Endodermal cell (in vitro differentiated cells): Measurements from ENCODE around the gene TRIM3. TPM values are rescaled to one million over a fixed set of nuclear protein-coding genes. Genes with fewer than 3 reads are reported as not detected.

Source experiments
- DNase-seq: peaks from one replicate; pipeline ENCODE4 v3.0.0-alpha.2; 2017
- H3K27ac ChIP-seq: 2 replicates; pipeline ENCODE4 v1.5.1; 2013; ENCODE audit warnings: mild to moderate bottlenecking, low read depth, low read length, moderate library complexity
- H3K27me3 ChIP-seq: 2 replicates; pipeline ENCODE4 v1.6.1; 2013; ENCODE audit warnings: mild to moderate bottlenecking, low read length, moderate library complexity; ENCODE audit not compliant: insufficient read depth, control insufficient read depth, poor library complexity, severe bottlenecking
- H3K36me3 ChIP-seq: 2 replicates; pipeline ENCODE4 v1.7.0; 2013; ENCODE audit warnings: mild to moderate bottlenecking, low read length, moderate library complexity; ENCODE audit not compliant: control insufficient read depth, insufficient read depth
- H3K4me1 ChIP-seq: one replicate; pipeline ENCODE4 v1.7.0; 2013; ENCODE audit warnings: low read length; ENCODE audit not compliant: control insufficient read depth, insufficient read depth
- H3K4me3 ChIP-seq: 2 replicates; pipeline ENCODE4 v1.5.1; 2013; ENCODE audit warnings: mild to moderate bottlenecking, low read length, moderate library complexity
- H3K9ac ChIP-seq: 2 replicates; pipeline ENCODE4 v1.6.1; 2013; ENCODE audit warnings: mild to moderate bottlenecking, low read length, moderate library complexity; ENCODE audit not compliant: poor library complexity, severe bottlenecking; ENCODE audit errors: extremely low read depth
- H3K9me3 ChIP-seq: 2 replicates; pipeline ENCODE4 v1.6.1; 2013; ENCODE audit warnings: mild to moderate bottlenecking, low read length, moderate library complexity; ENCODE audit not compliant: control insufficient read depth
- H3K27ac Mint-ChIP-seq: 2 replicates; pipeline ENCODE4 v1.8.0; 2020; ENCODE audit warnings: mixed read lengths
- H3K27me3 Mint-ChIP-seq: 2 replicates; pipeline ENCODE4 v1.8.0; 2021; ENCODE audit warnings: mild to moderate bottlenecking, mixed read lengths; ENCODE audit not compliant: insufficient read depth
- H3K36me3 Mint-ChIP-seq: 2 replicates; pipeline ENCODE4 v1.8.0; 2020; ENCODE audit warnings: low read depth, mixed read lengths
- H3K4me1 Mint-ChIP-seq: 2 replicates; pipeline ENCODE4 v1.8.0; 2020; ENCODE audit warnings: mixed read lengths
- H3K4me3 Mint-ChIP-seq: 2 replicates; pipeline ENCODE4 v1.8.0; 2020; ENCODE audit warnings: mild to moderate bottlenecking, moderate library complexity, mixed read lengths
- H3K9me3 Mint-ChIP-seq: 2 replicates; pipeline ENCODE4 v1.8.0; 2020; ENCODE audit warnings: mild to moderate bottlenecking, mixed read lengths
- WGBS, 2 experiments: methylation state at CpG; one replicate each; pipeline versions ENCODE4 v1.1.5 to v1.1.7; 2013; ENCODE audit warnings: missing lambda C conversion rate in 2 of 2, mixed read lengths in 1 of 2; ENCODE audit not compliant: insufficient coverage in 1 of 2, insufficient read length in 1 of 2; 5-methylcytosine and 5-hydroxymethylcytosine counted together
- total RNA-seq, 2 donors: library from RNA; stranded (reverse); fragmentation: NEBNext Ultra II Directional in 1 of 2; extraction: Animal tissue kit (Norgen Biotek cat#: 25700) in 1 of 2; gene quantifications; 2 replicates in 1 of 2; 3 replicates in 1 of 2; pipeline ENCODE4 v1.2.1, GENCODE V29; 2021
- TF ChIP-seq, protein P1 (sequence below): fragments of 200-600 bp; sonication (generic); conservative IDR thresholded peaks from 2 replicates; pipeline ENCODE4 v1.5.0; 2021; ENCODE audit warnings: antibody characterized with exemption, mild to moderate bottlenecking

The TRIM3 gene
- total RNA-seq, 2 donors from 2014 or later, result 13.0 to 18.0 TPM

DNA sequence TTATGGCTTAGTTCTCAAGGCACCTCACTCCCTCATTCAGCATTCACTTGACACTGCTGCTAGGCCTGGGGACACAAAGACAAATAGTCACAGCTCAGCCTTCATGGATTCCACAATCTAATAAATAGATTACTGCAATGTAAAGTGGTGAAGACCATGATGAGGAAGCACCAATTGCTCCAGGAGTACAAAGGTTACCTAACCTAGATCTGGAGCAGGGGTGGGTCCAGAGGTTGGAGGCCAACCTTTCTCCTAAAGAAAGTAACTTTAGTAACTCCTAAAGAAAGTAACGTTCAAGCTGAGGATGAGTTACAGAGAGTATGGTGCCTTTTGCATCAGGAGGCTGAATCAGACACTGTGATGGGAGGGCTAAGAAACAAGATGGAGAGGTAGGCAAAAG lies 4.1 kb downstream of the TRIM3 start:
- Histone ChIP-seq H3K36me3 (no peaks in the 10 kb centered on the region), H3K9me3 (no peaks in the 10 kb centered on the region), H3K4me3 (no peak overlapping the region), H3K27me3 (no peaks in the 10 kb centered on the region), H3K27ac (no peak overlapping the region), H3K4me1 (peaks cover under 1% of the 10 kb centered on the region), H3K9ac (no peak overlapping the region)
- Mint-ChIP-seq H3K27me3 (peaks cover 6% of the 10 kb centered on the region), H3K27ac (no peak overlapping the region), H3K9me3 (no peaks in the 10 kb centered on the region), H3K4me3 (no peak overlapping the region), H3K36me3 (no peaks in the 10 kb centered on the region), H3K4me1 (peaks cover 6% of the 10 kb centered on the region)
- 90 to 94% methylated on average over 1 of the region's 1 CpG for whole genome bisulfite sequencing, 2 experiments
- DNase-seq, result no peak
- TF ChIP-seq, protein P1, sequence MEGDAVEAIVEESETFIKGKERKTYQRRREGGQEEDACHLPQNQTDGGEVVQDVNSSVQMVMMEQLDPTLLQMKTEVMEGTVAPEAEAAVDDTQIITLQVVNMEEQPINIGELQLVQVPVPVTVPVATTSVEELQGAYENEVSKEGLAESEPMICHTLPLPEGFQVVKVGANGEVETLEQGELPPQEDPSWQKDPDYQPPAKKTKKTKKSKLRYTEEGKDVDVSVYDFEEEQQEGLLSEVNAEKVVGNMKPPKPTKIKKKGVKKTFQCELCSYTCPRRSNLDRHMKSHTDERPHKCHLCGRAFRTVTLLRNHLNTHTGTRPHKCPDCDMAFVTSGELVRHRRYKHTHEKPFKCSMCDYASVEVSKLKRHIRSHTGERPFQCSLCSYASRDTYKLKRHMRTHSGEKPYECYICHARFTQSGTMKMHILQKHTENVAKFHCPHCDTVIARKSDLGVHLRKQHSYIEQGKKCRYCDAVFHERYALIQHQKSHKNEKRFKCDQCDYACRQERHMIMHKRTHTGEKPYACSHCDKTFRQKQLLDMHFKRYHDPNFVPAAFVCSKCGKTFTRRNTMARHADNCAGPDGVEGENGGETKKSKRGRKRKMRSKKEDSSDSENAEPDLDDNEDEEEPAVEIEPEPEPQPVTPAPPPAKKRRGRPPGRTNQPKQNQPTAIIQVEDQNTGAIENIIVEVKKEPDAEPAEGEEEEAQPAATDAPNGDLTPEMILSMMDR, result no peak

DNA sequence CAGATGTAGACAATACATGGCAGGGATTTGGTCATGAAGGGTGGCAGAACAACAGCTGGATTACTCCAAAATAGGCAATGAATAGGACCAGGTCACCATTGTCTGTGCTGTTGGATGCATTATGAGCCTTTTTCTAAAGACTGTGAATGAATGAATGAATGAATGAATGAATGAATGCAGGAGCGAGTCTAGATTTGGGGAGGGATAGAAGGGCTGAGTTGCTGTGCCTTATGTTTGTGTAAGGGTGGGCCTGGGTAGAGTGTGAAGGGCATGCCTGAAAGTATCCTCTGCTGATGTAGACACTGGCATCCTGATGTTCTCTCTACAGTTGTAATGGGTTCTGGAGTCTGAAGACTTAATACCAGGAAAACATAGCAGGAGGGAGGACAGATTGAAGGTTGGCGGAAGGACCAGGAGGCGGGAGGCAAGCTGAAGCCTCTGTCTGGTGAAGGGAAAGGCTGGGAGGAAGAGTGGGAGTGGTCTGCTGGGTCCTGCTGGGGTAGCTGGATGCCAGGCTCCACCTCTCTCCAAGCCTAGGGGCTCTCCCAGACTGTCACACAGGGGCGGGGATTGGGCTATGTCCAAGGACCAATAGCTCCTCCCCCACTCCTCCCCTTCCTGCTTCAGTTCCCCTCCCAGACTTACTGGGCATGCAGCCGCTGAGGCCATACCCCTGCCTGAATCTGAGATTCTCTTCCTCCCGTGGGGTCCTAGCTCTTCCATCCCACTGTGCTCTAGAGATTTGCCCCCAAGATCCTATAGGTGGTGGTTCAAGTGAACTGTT lies 4.8 kb downstream of the TRIM3 start:
- Histone ChIP-seq H3K27ac (no peak overlapping the region), H3K4me1 (no peaks in the 10 kb centered on the region), H3K36me3 (no peaks in the 10 kb centered on the region), H3K9me3 (no peaks in the 10 kb centered on the region), H3K4me3 (no peak overlapping the region), H3K27me3 (no peaks in the 10 kb centered on the region), H3K9ac (no peak overlapping the region)
- 24 to 63% methylated on average over 4 to 6 of the region's 6 CpGs for WGBS, 2 experiments
- Mint-ChIP-seq H3K27ac (no peak overlapping the region), H3K36me3 (peaks cover under 1% of the 10 kb centered on the region), H3K4me3 (no peak overlapping the region), H3K27me3 (peaks cover 6% of the 10 kb centered on the region), H3K4me1 (peaks cover 2% of the 10 kb centered on the region), H3K9me3 (no peaks in the 10 kb centered on the region)
- TF ChIP-seq, protein P1, result no peak
- peak; percentile 98 for DNase-seq

DNA sequence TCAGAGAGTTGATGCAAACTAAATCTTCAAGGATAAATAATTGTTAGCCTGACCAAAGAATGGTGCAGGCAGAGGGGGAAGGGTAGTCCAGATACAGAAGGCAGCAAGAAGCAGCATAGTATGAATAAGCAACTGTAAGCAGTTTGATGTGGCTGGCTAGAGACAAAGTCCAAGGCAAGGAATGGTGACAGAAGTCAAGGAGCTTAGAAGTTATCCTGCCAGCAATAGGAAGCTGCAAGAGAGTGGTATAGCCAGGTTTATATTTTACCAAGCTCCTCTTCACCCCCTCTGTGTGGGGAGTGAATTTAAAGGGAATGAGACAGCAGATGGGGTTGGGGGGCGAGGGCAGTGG lies 14.7 kb downstream of the TRIM3 start:
- Histone ChIP-seq H3K9ac (no peak overlapping the region), H3K4me3 (no peak overlapping the region), H3K27ac (no peak overlapping the region), H3K27me3 (no peaks in the 10 kb centered on the region), H3K9me3 (no peaks in the 10 kb centered on the region), H3K4me1 (no peaks in the 10 kb centered on the region), H3K36me3 (peaks cover 7% of the 10 kb centered on the region)
- Mint-ChIP-seq H3K4me1 (no peaks in the 10 kb centered on the region), H3K36me3 (peaks cover 14% of the 10 kb centered on the region), H3K4me3 (no peak overlapping the region), H3K27ac (no peak overlapping the region), H3K27me3 (no peaks in the 10 kb centered on the region), H3K9me3 (no peaks in the 10 kb centered on the region)
- DNase-seq, result no peak
- TF ChIP-seq, protein P1, result no peak
- 89% methylated on average over 1 of the region's 1 CpG; no CpG with 5 or more reads in 1 of the 2 experiments for WGBS, 2 experiments
